Activated CD4-positive, CD25-positive, alpha-beta regulatory T cell treated with anti-CD3 and anti-CD28 coated beads, Interleukin-2, amount 50 U/mL, for 72 hours (primary cell): Measurements from ENCODE around the gene MC5R.
"Not testable (repeated sequence)": the region's sequence is repeated elsewhere in the genome, so short reads cannot be mapped to it uniquely, and the experiment has no call there.

Source experiments
- DNase-seq: peaks from one replicate; pipeline ENCODE4 v3.0.0; 2021

The MC5R gene

DNA sequence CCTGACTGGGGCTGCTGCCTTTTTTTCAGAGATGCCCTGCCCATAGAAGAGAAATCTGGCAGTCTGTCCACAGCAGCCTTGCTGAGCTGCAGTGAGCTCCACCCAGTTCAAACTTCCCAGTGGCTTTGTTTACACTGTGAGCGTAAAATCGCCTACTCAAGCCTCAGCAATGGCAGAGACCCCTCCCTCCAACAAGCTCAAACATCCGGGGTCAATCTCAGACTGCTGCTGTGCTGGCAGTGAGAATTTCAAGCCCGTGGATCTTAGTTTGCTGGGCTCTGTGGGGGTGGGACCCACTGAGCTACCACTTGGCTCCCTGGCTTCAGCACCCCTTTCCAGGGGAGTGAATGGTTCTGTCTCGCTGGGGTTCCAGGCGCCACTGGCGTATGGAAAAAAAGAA is 38.9 kb downstream of the MC5R start:
- DNase-seq: not testable (repeated sequence)

DNA sequence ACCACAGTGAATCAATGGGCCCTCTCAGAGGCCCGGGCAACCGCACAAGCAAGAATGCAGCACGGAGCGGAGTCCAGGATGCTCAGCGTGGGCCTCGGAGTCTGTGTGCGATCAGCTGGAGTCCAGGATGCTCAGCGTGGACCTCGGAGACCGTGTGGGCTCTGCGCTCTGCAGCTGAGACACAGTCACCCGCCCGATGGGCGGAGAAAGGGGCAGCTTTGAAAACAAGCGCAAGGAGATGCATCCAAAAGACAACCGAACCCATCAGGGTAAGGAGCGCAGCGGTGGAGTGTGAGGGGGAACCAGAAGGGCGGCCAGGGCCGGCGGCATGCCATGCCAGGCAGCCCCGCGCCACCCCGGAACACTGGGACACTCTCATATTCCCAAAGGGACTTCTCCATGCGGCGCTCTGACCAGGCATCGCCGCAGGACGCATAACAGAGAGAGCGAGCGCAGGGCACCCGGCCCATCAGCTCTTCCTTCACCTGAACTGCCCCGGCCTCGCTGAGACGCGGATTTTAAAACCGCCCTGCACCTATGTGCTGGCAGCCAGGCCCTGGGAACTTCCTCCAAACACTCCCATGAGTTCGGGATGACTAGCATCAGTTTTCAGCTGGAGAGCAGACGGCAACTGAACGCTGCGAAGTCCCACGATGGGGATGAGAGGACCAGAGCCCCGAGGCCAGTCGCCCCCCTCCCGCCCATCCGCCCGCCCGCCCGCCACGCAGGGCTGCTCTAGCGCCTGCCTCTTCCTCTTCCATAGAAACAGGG is 44.7 kb downstream of the MC5R start:
- no peak for DNase-seq

DNA sequence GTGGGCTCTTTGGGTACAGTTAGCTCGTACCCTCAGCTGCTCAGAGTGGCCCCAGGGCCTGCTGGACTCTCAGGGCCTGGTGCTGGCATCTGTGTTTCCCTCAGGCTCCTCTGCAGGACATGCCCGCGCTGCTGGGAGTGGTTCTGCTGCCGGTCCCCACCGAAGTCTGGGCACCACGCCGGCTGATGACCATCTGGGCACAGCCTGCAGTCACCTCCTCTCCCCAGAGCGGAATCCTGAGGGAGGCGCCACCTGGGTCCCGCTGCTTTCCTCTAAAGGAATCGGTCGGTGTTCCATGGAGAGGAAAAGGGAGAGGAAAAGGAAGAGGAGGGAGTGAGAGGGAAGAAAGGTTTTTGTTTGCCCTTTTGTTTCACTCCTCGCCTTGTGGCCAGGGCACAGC is 47.8 kb downstream of the MC5R start:
- no peak for DNase-seq

DNA sequence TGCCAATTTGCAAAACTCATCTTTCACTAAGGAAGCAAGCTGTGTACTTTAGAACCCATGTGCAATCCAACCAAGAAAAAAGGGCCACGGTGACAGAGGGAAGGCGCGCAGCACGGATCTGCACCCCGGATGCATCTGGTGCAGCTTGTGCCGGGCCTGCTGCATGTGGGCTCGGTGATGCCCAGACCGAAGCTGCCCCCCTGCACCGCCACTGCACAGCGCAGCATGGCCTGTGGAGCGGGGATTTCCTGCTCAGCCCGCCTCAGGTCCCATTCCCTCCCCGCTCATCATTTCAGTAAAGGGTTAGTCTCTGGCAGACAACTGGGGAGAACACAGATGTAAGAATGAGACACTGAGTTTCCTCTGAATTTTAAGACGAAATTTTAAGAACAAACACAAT is 48.4 kb downstream of the MC5R start:
- DNase-seq: no peak

DNA sequence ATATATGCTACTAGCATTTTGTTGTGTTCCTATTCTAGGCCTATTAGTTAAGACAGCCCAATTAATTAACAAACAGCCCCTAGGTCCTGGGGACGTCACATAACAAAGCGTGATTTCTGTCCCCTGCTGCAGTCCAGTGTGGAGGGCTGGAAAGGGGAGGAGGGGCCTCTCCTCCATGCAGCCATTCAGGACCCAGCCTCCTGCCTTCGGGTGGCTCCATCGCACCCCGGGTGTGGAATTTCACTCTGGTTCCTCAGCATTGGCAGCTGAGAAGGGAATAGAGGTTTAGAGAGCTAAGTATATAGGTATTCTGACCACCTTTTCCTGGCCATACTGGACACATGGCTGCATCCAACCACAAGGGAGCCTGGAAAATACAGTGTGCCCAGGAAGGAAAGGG is 49.0 kb downstream of the MC5R start:
- DNase-seq: no peak

DNA sequence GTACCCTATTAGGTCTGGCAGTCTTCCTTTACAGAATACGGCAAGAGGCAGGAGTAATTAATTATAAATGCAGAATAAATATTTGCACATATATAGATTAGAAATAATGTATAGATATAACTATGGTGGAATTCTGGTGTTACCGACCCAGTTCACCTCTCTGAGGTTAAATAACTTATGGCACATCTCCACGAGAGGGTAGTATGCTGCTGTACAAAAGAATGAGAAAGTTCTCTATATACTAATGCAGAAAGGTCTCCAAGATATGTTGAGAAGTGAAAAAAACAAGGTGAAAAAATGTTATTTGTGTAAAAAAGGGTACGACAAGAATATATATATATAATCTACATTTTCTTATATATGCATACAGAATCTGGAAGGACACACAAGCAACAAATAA is 50.6 kb downstream of the MC5R start:
- DNase-seq: no peak
